BE2C (cell line): ENCODE measurements around the gene C1QB.
A peak's percentile ranks its signal among the peaks of the same experiment; 100 is the strongest.

Experiments used
- DNase-seq: peaks from one replicate; pipeline ENCODE4 v3.0.0-alpha.2; 2020
- H3K27me3 ChIP-seq: fragments of 250-450 bp; sonication (Bioruptor Pico); 2 replicates; pipeline ENCODE4 v1.5.1; 2020; ENCODE audit warnings: mild to moderate bottlenecking
- H3K36me3 ChIP-seq: fragments of 250-450 bp; sonication (Bioruptor Pico); 2 replicates; pipeline ENCODE4 v1.5.1; 2020; ENCODE audit warnings: mild to moderate bottlenecking
- H3K4me1 ChIP-seq: fragments of 250-450 bp; sonication (Bioruptor Pico); 2 replicates; pipeline ENCODE4 v1.5.1; 2020
- H3K4me3 ChIP-seq: 2 replicates; pipeline ENCODE4 v1.5.1; 2011; ENCODE audit warnings: low read depth, low read length
- H3K9me3 ChIP-seq: fragments of 250-450 bp; sonication (Bioruptor Pico); 2 replicates; pipeline ENCODE4 v1.5.1; 2020
- CTCF ChIP-seq: IDR thresholded peaks from 2 replicates; pipeline ENCODE4 v1.5.1; 2012; ENCODE audit warnings: mild to moderate bottlenecking, low read depth, low read length

C1QB gene

DNA sequence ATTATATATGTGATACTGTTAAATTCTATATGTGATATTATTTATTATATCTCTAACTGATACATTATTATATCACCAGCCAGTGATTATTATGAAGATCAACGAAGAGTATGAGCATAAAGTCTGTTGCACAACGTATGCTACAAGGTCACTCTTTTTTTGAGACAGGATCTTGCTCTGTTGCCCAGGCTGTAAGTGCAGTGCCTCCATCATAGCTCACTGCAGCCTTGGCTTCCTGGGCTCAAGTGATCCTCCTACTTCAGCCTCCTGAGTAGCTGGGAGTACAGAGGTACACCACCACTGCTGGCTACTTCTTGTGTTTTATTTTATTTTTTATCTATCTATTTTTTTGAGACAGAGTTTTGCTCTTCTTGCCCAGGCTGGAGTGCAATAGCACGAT is 43.6 kb downstream of the C1QB start:
- no peaks in the 10 kb centered on the region for H3K36me3 ChIP-seq
- H3K4me3 ChIP-seq, result no peak overlapping the region
- no peak for DNase-seq
- no peaks in the 10 kb centered on the region for H3K27me3 ChIP-seq
- no peaks in the 10 kb centered on the region for H3K9me3 ChIP-seq
- H3K4me1 ChIP-seq, result no peaks in the 10 kb centered on the region
- TF ChIP-seq CTCF, result no peak

GRCh38 chr1:22697980-22698379 is 44.9 kb downstream of the C1QB start:
- H3K36me3 ChIP-seq, result no peaks in the 10 kb centered on the region
- H3K4me1 ChIP-seq, result no peaks in the 10 kb centered on the region
- no peak for TF ChIP-seq CTCF
- H3K4me3 ChIP-seq, result no peak overlapping the region
- H3K9me3 ChIP-seq, result no peaks in the 10 kb centered on the region
- H3K27me3 ChIP-seq, result no peaks in the 10 kb centered on the region
- DNase-seq, result no peak

GRCh38 chr1:22699681-22700520 is 46.9 kb downstream of the C1QB start:
- Histone ChIP-seq H3K36me3 (no peaks in the 10 kb centered on the region), H3K9me3 (no peaks in the 10 kb centered on the region), H3K4me1 (no peaks in the 10 kb centered on the region), H3K4me3 (no peak overlapping the region), H3K27me3 (no peaks in the 10 kb centered on the region)
- DNase-seq, result no peak
- TF ChIP-seq CTCF, result no peak

DNA sequence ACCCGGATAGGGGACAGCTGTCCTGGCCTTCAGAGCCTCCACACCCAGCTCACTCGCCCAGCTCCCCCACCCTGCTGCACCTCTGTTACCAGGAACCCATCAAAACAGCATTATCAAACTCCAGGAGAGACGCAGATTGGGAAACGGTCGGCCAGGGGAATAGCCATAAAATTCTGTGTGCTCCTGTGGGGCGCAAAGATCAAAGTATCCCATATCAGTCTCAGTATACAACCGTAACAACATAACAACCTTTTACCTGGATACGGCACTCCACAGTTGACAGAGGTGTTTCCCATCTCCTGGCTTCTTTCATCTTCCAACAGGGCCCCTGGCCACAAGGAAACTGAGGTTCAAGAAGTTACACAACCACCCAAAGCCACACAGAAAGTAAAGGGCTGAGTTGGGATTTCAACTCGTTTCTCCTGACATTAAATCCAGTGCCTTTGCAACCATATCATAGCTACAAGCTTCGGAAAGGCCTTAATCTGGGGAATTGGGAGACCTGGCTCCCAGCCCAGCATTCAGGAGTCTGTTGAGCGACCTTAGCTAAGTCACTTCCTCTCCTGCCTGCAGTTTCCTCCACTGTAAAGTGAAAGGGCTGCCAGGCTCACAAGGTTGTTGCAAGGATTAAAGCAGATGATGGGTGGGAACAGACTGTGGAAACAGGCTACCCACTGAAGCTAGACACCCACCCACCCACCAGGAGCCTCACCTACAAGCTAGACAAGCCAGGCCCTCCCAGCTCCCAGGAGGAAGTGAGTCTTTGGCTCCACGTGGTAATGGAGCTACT is 49.5 kb downstream of the C1QB start:
- no peaks in the 10 kb centered on the region for H3K36me3 ChIP-seq
- H3K9me3 ChIP-seq, result no peaks in the 10 kb centered on the region
- no peaks in the 10 kb centered on the region for H3K27me3 ChIP-seq
- H3K4me3 ChIP-seq, result no peak overlapping the region
- H3K4me1 ChIP-seq, result no peaks in the 10 kb centered on the region
- DNase-seq, result no peak
- TF ChIP-seq CTCF, result no peak

GRCh38 chr1:22704440-22705067 is 51.5 kb downstream of the C1QB start:
- peak; percentile 71 for TF ChIP-seq CTCF
- DNase-seq, result peak; percentile 78
- H3K4me1 ChIP-seq, result no peaks in the 10 kb centered on the region; the same call in 1 of the 2 replicates

More at GRCh38 chr1:22704440-22705067, 51.5 kb downstream of the C1QB start:
- Histone ChIP-seq H3K9me3 (no peaks in the 10 kb centered on the region), H3K4me3 (no peak overlapping the region), H3K27me3 (no peaks in the 10 kb centered on the region), H3K36me3 (no peaks in the 10 kb centered on the region)
